Panc1 (cell line): Measurements from ENCODE around the gene HOXD13. TPM values are rescaled to one million over a fixed set of nuclear protein-coding genes. Genes with fewer than 3 reads are reported as not detected.

Experiments used
- ATAC-seq: fragments of 200-7000 bp; cut with Tn5 transposase; 2 replicates; pipeline ENCODE4 v1.9.1; 2020; ENCODE audit warnings: mild to moderate bottlenecking, moderate library complexity
- BruUV-seq: library from RNA; stranded (reverse); fragments of 400-500 nt; replicated peaks from 2 replicates; lab custom pipeline; 2021; lab: Mats Ljungman, UMichigan
- CTCF ChIA-PET: fragments of 300-600 bp; sonication (Branson Sonifier 250); formaldehyde crosslinking; loops from one replicate; lab custom pipeline; 2022; ENCODE audit warnings: antibody characterized with exemption; lab: Charles Lee
- POLR2A ChIA-PET: fragments of 300-600 bp; sonication (Branson Sonifier 250); formaldehyde crosslinking; loops from one replicate; lab custom pipeline; 2022; ENCODE audit warnings: antibody characterized with exemption; lab: Charles Lee
- DNase-seq: peaks from one replicate; pipeline ENCODE4 v3.0.0-alpha.2; 2010; ENCODE audit warnings: low read depth, low spot score
- H3K27ac ChIP-seq: 2 replicates; pipeline ENCODE4 v1.5.1; 2011; ENCODE audit warnings: mild to moderate bottlenecking, low read length, inconsistent platforms
- H3K27me3 ChIP-seq: fragments of 200-500 bp; sonication (Bioruptor generic); 2 replicates; pipeline ENCODE4 v1.6.0; 2014; ENCODE audit warnings: low read length, inconsistent platforms; ENCODE audit not compliant: control insufficient read depth, insufficient read depth
- H3K36me3 ChIP-seq: fragments of 200-500 bp; sonication (Bioruptor generic); 2 replicates; pipeline ENCODE4 v1.5.1; 2014; ENCODE audit warnings: inconsistent platforms, mild to moderate bottlenecking, low read length, moderate library complexity; ENCODE audit not compliant: control insufficient read depth, insufficient read depth
- H3K4me1 ChIP-seq: 2 replicates; pipeline ENCODE4 v1.5.1; 2011; ENCODE audit warnings: inconsistent platforms, mild to moderate bottlenecking, low read length, moderate library complexity; ENCODE audit not compliant: control insufficient read depth, insufficient read depth
- H3K4me3 ChIP-seq, 2 experiments: 2 replicates each; pipeline ENCODE4 v1.5.1; 2011 to 2012; ENCODE audit warnings: low read depth in 2 of 2, low read length in 2 of 2, mild to moderate bottlenecking in 2 of 2, inconsistent platforms in 1 of 2, moderate library complexity in 1 of 2
- H3K9me3 ChIP-seq: fragments of 200-500 bp; sonication (Bioruptor generic); 2 replicates; pipeline ENCODE4 v1.5.1; 2014; ENCODE audit warnings: low read depth, mild to moderate bottlenecking, inconsistent platforms, low read length, moderate library complexity; ENCODE audit not compliant: control insufficient read depth, insufficient read depth
- CTCF ChIP-seq: fragments of 450-650 bp; IDR thresholded peaks from 2 replicates; pipeline ENCODE4 v1.5.1; 2017; ENCODE audit warnings: mild to moderate bottlenecking
- POLR2AphosphoS5 ChIP-seq: IDR thresholded peaks from 2 replicates; pipeline ENCODE4 v1.6.1; 2012; ENCODE audit warnings: mild to moderate bottlenecking, low read depth, low read length, moderate library complexity
- REST ChIP-seq, 2 experiments: IDR thresholded peaks; 2 replicates each; pipeline ENCODE4 v1.6.1; 2011 to 2012; ENCODE audit warnings: low read depth in 2 of 2, control low read depth in 1 of 2, low read length in 1 of 2, mild to moderate bottlenecking in 1 of 2, moderate library complexity in 1 of 2; ENCODE audit not compliant: insufficient read depth in 1 of 2
- SIN3A ChIP-seq: IDR thresholded peaks from 2 replicates; pipeline ENCODE4 v1.6.1; 2012; ENCODE audit warnings: low read depth, mild to moderate bottlenecking, low read length, moderate library complexity, borderline replicate concordance; ENCODE audit not compliant: insufficient read depth
- TCF7L2 ChIP-seq: IDR thresholded peaks from 2 replicates; pipeline ENCODE4 v1.6.1; 2011; ENCODE audit warnings: mild to moderate bottlenecking, low read depth, low read length, inconsistent platforms
- in situ Hi-C: cut with HindIII; loops from 2 replicates; pipeline ENCODE4 v1.10.0; 2016; ENCODE audit warnings: low sequenced_read_pairs, low pct_unique_long_range_greater_than_20kb
- intact Hi-C: fragments of 100-400 bp; cut with micrococcal nuclease; formaldehyde crosslinking; loops from one replicate; pipeline ENCODE4 v1.10.0; 2022; ENCODE audit not compliant: unreplicated experiment
- total RNA-seq: library from RNA; stranded (reverse); gene quantifications from one replicate; pipeline ENCODE4 v1.2.1, GENCODE V29; 2021; ENCODE audit not compliant: unreplicated experiment

HOXD13 gene
- total RNA-seq, 1 experiment from 2014 or later: not detected

GRCh38 chr2:176114930-176115625 is 22.6 kb downstream of the HOXD13 start:
- Histone ChIP-seq H3K9me3 (no peaks in the 10 kb centered on the region), H3K4me3 (no peak overlapping the region), H3K36me3 (no peaks in the 10 kb centered on the region), H3K27me3 (peaks cover 5% of the 10 kb centered on the region; the same call in 1 of the 2 replicates), H3K4me1 (0 out of 2 replicates have a peak, but pooled peaks cover 3% of the 10 kb centered on the region), H3K27ac (no peak overlapping the region)
- ChIA-PET CTCF (no interaction called here), POLR2A (no interaction called here)
- in situ Hi-C loops (no loop called here), intact Hi-C loops (no loop called here)
- DNase-seq (no peak), ATAC-seq (no peak)
- BruUV-seq: no TSS peak
- TF ChIP-seq SIN3A (no peak), POLR2AphosphoS5 (no peak), CTCF (no peak), TCF7L2 (no peak), REST (IDR thresholded peaks at IDR 0.05; ENCODE audit: insufficient read depth in 1 of 2, low read depth in 2 of 2, low read length in 1 of 2) (no peak)

GRCh38 chr2:176115883-176116813 is 23.6 kb downstream of the HOXD13 start, which contains the start of gene HOXD10:
HOXD10 (plus strand) TSS chr2:176116778; CDS start chr2:176116834, 56 bp downstream.
- H3K4me1 ChIP-seq: 0 out of 2 replicates have a peak, but pooled peaks cover 3% of the 10 kb centered on the region
- H3K27me3 ChIP-seq: peaks cover 2% of the 10 kb centered on the region; the same call in 1 of the 2 replicates
- H3K9me3 ChIP-seq: no peaks in the 10 kb centered on the region
- in situ Hi-C loops: no loop called here
- no peak within 1 kb of the TSS for H3K4me3 ChIP-seq
- CTCF ChIA-PET: no interaction called here
- TF ChIP-seq REST (IDR thresholded peaks at IDR 0.05; ENCODE audit: insufficient read depth in 1 of 2, low read depth in 2 of 2, low read length in 1 of 2) (no peak), SIN3A (no peak), TCF7L2 (no peak)
- DNase-seq (no peak), ATAC-seq (no peak)
- POLR2A ChIA-PET: no interaction called here
- BruUV-seq: no TSS peak
- intact Hi-C loops: no loop called here
- no peaks in the 10 kb centered on the region for H3K36me3 ChIP-seq
- H3K27ac ChIP-seq: no peak within 1 kb of the TSS
